ENCODE data around the gene RAB5B. TPM values are rescaled to one million over a fixed set of nuclear protein-coding genes. Genes with fewer than 3 reads are reported as not detected.
"Not testable (repeated sequence)": the region's sequence is repeated elsewhere in the genome, so short reads cannot be mapped to it uniquely, and the experiment has no call there.

RAB5B gene
- total RNA-seq, 2 donors from 2014 or later = 34.2 to 50.8 TPM

- ATAC-seq (replicated peaks) = no peak
- Mint-ChIP-seq H3K27ac (peak overlapping the region; percentile 94), H3K9me3 (no peaks in the 10 kb centered on the region), H3K36me3 (ENCODE audit: low read depth) (peaks cover 8% of the 10 kb centered on the region), H3K4me3 (peak overlapping the region; percentile 98), H3K4me1 (peaks cover 18% of the 10 kb centered on the region), H3K27me3 (no peaks in the 10 kb centered on the region)
Measured at GRCh38 chr12:55965240-55965639, 8.6 kb upstream of the RAB5B start.

GRCh38 chr12:55965941-55966407, 7.9 kb upstream of the RAB5B start, which contains the start of gene PMEL:
Gene PMEL, minus strand, starts transcription at chr12:55966042. Its CDS starts 31 bp downstream, at chr12:55966011.
- Mint-ChIP-seq H3K4me3 (peak within 1 kb of the TSS; percentile 98), H3K4me1 (peaks cover 18% of the 10 kb centered on the region), H3K27ac (peak within 1 kb of the TSS; percentile 94), H3K27me3 (no peaks in the 10 kb centered on the region), H3K36me3 (ENCODE audit: low read depth) (peaks cover 8% of the 10 kb centered on the region), H3K9me3 (no peaks in the 10 kb centered on the region)
- no peak for ATAC-seq (replicated peaks)

- no peaks in the 10 kb centered on the region for H3K27me3 Mint-ChIP-seq
- peaks cover 18% of the 10 kb centered on the region for H3K4me1 Mint-ChIP-seq
- H3K36me3 Mint-ChIP-seq (ENCODE audit: low read depth) = peaks cover 8% of the 10 kb centered on the region
- no peaks in the 10 kb centered on the region for H3K9me3 Mint-ChIP-seq
- H3K27ac Mint-ChIP-seq = peak within 1 kb of the TSS; percentile 94
- ATAC-seq (replicated peaks) = peak; percentile 99
- H3K4me3 Mint-ChIP-seq = peak within 1 kb of the TSS; percentile 98
Measured at GRCh38 chr12:55966408-55967281, 7.2 kb upstream of the RAB5B start, which contains the start of gene CDK2. Gene CDK2, plus strand, starts transcription at chr12:55966830. Its CDS starts 179 bp downstream, at chr12:55967009.

GRCh38 chr12:55969356-55969755, 4.5 kb upstream of the RAB5B start:
- Mint-ChIP-seq H3K27ac (no peak overlapping the region), H3K36me3 (ENCODE audit: low read depth) (peaks cover 8% of the 10 kb centered on the region), H3K4me3 (no peak overlapping the region), H3K9me3 (no peaks in the 10 kb centered on the region), H3K27me3 (no peaks in the 10 kb centered on the region), H3K4me1 (peaks cover 18% of the 10 kb centered on the region)
- no peak for ATAC-seq (replicated peaks)

- no peaks in the 10 kb centered on the region for H3K9me3 Mint-ChIP-seq
- no peak for ATAC-seq (replicated peaks)
- H3K27ac Mint-ChIP-seq = peak overlapping the region; percentile 15
- H3K4me3 Mint-ChIP-seq = no peak overlapping the region
- peaks cover 8% of the 10 kb centered on the region for H3K36me3 Mint-ChIP-seq (ENCODE audit: low read depth)
- H3K4me1 Mint-ChIP-seq = peaks cover 18% of the 10 kb centered on the region
- H3K27me3 Mint-ChIP-seq = no peaks in the 10 kb centered on the region
Measured at GRCh38 chr12:55970775-55971174, 3.1 kb upstream of the RAB5B start.

- ATAC-seq (replicated peaks) = no peak
- Mint-ChIP-seq H3K27ac (no peak overlapping the region), H3K9me3 (no peaks in the 10 kb centered on the region), H3K27me3 (no peaks in the 10 kb centered on the region), H3K4me3 (no peak overlapping the region), H3K4me1 (peaks cover 17% of the 10 kb centered on the region), H3K36me3 (ENCODE audit: low read depth) (peaks cover 9% of the 10 kb centered on the region)
Measured at GRCh38 chr12:55972042-55972441, 1.8 kb upstream of the RAB5B start.

- no peak overlapping the region for H3K27ac Mint-ChIP-seq
- H3K4me3 Mint-ChIP-seq = no peak overlapping the region
- H3K27me3 Mint-ChIP-seq = no peaks in the 10 kb centered on the region
- peaks cover 16% of the 10 kb centered on the region for H3K4me1 Mint-ChIP-seq
- ATAC-seq (replicated peaks) = no peak
- H3K9me3 Mint-ChIP-seq = no peaks in the 10 kb centered on the region
- peaks cover 9% of the 10 kb centered on the region for H3K36me3 Mint-ChIP-seq (ENCODE audit: low read depth)
Measured at GRCh38 chr12:55972456-55972855, 1.4 kb upstream of the RAB5B start.

- Mint-ChIP-seq H3K9me3 (no peaks in the 10 kb centered on the region), H3K27me3 (no peaks in the 10 kb centered on the region), H3K36me3 (ENCODE audit: low read depth) (peaks cover 15% of the 10 kb centered on the region), H3K4me1 (peaks cover 10% of the 10 kb centered on the region), H3K4me3 (no peak overlapping the region), H3K27ac (no peak overlapping the region)
- ATAC-seq (replicated peaks) = no peak
Measured at GRCh38 chr12:55972911-55973598, 823 bp upstream of the RAB5B start.

GRCh38 chr12:55974308-55974730, 441 bp downstream of the RAB5B start:
- H3K27ac Mint-ChIP-seq = no peak overlapping the region
- ATAC-seq (replicated peaks) = peak; percentile 31

GRCh38 chr12:55978393-55978792, 4.5 kb downstream of the RAB5B start:
- Mint-ChIP-seq H3K36me3 (ENCODE audit: low read depth) (peaks cover 41% of the 10 kb centered on the region), H3K27ac (no peak overlapping the region), H3K27me3 (no peaks in the 10 kb centered on the region), H3K9me3 (no peaks in the 10 kb centered on the region), H3K4me1 (peaks cover 7% of the 10 kb centered on the region), H3K4me3 (no peak overlapping the region)
- ATAC-seq (replicated peaks) = no peak

More at GRCh38 chr12:55974308-55974730, 441 bp downstream of the RAB5B start:
- H3K9me3 Mint-ChIP-seq = no peaks in the 10 kb centered on the region
- no peaks in the 10 kb centered on the region for H3K27me3 Mint-ChIP-seq
- H3K4me1 Mint-ChIP-seq = peaks cover 7% of the 10 kb centered on the region
- H3K4me3 Mint-ChIP-seq = no peak overlapping the region
- H3K36me3 Mint-ChIP-seq (ENCODE audit: low read depth) = peaks cover 22% of the 10 kb centered on the region

GRCh38 chr12:55979069-55979468, 5.2 kb downstream of the RAB5B start:
- H3K27ac Mint-ChIP-seq = peak overlapping the region; percentile 5
- H3K4me3 Mint-ChIP-seq = no peak overlapping the region
- peaks cover 7% of the 10 kb centered on the region for H3K4me1 Mint-ChIP-seq
- no peaks in the 10 kb centered on the region for H3K9me3 Mint-ChIP-seq
- ATAC-seq (replicated peaks) = no peak
- H3K27me3 Mint-ChIP-seq = no peaks in the 10 kb centered on the region
- peaks cover 48% of the 10 kb centered on the region for H3K36me3 Mint-ChIP-seq (ENCODE audit: low read depth)

- not testable (repeated sequence) for ATAC-seq (replicated peaks); H3K4me3 Mint-ChIP-seq; H3K27ac Mint-ChIP-seq; H3K27me3 Mint-ChIP-seq; H3K4me1 Mint-ChIP-seq; H3K9me3 Mint-ChIP-seq
- H3K36me3 Mint-ChIP-seq (ENCODE audit: low read depth) = peaks cover 68% of the 10 kb centered on the region
Measured at GRCh38 chr12:55981882-55982281, 8.0 kb downstream of the RAB5B start.

GRCh38 chr12:55982319-55982936, 8.6 kb downstream of the RAB5B start:
- H3K36me3 Mint-ChIP-seq (ENCODE audit: low read depth) = peaks cover 71% of the 10 kb centered on the region
- H3K9me3 Mint-ChIP-seq = no peaks in the 10 kb centered on the region
- no peaks in the 10 kb centered on the region for H3K27me3 Mint-ChIP-seq
- no peak for ATAC-seq (replicated peaks)
- H3K4me3 Mint-ChIP-seq = no peak overlapping the region
- no peak overlapping the region for H3K27ac Mint-ChIP-seq
- no peaks in the 10 kb centered on the region for H3K4me1 Mint-ChIP-seq

- Mint-ChIP-seq H3K27ac (no peak overlapping the region), H3K9me3 (no peaks in the 10 kb centered on the region), H3K36me3 (ENCODE audit: low read depth) (peaks cover 71% of the 10 kb centered on the region), H3K4me3 (no peak overlapping the region), H3K27me3 (no peaks in the 10 kb centered on the region), H3K4me1 (no peaks in the 10 kb centered on the region)
- ATAC-seq (replicated peaks) = no peak
Measured at GRCh38 chr12:55983232-55983842, 9.5 kb downstream of the RAB5B start.

Data from activated T-helper 17 cell treated with anti-CD3 and anti-CD28 coated beads, Interleukin-2, amount 50 U/mL, for 72 hours (primary cell).